ENCODE data around the gene ZNF554.

The ZNF554 gene

GRCh38 chr19:2877398-2878331, 58.0 kb downstream of the ZNF554 start:
- TF ChIP-seq FOXP2 (optimal IDR thresholded peaks at IDR 0.05; ENCODE audit: borderline replicate concordance, extremely low read depth, extremely low read length, insufficient read depth) = no peak
- TF ChIP-seq REST (IDR thresholded peaks at IDR 0.05; ENCODE audit: insufficient read depth in 1 of 2, low read depth in 2 of 2, low read length in 2 of 2) = no peak
- TF ChIP-seq POLR2AphosphoS5 (IDR thresholded peaks at IDR 0.05; ENCODE audit: low read depth, low read length) = no peak
- no peak for TF ChIP-seq SIN3A (IDR thresholded peaks at IDR 0.05; ENCODE audit: borderline replicate concordance, insufficient read depth, low read length)
- no peak for TF ChIP-seq TAF1 (IDR thresholded peaks at IDR 0.05; ENCODE audit: borderline replicate concordance, insufficient read depth, low read length)

GRCh38 chr19:2883686-2884439, 64.2 kb downstream of the ZNF554 start:
- TF ChIP-seq REST (IDR thresholded peaks at IDR 0.05; ENCODE audit: insufficient read depth in 1 of 2, low read depth in 2 of 2, low read length in 2 of 2) (no peak), POLR2AphosphoS5 (IDR thresholded peaks at IDR 0.05; ENCODE audit: low read depth, low read length) (no peak), TAF1 (IDR thresholded peaks at IDR 0.05; ENCODE audit: borderline replicate concordance, insufficient read depth, low read length) (no peak), FOXP2 (optimal IDR thresholded peaks at IDR 0.05; ENCODE audit: borderline replicate concordance, extremely low read depth, extremely low read length, insufficient read depth) (no peak), SIN3A (IDR thresholded peaks at IDR 0.05; ENCODE audit: borderline replicate concordance, insufficient read depth, low read length) (no peak)

GRCh38 chr19:2885736-2886135, 66.1 kb downstream of the ZNF554 start:
- no peak for TF ChIP-seq REST (IDR thresholded peaks at IDR 0.05; ENCODE audit: insufficient read depth in 1 of 2, low read depth in 2 of 2, low read length in 2 of 2)
- TF ChIP-seq FOXP2 (optimal IDR thresholded peaks at IDR 0.05; ENCODE audit: borderline replicate concordance, extremely low read depth, extremely low read length, insufficient read depth) = no peak
- TF ChIP-seq SIN3A (IDR thresholded peaks at IDR 0.05; ENCODE audit: borderline replicate concordance, insufficient read depth, low read length) = no peak
- TF ChIP-seq TAF1 (IDR thresholded peaks at IDR 0.05; ENCODE audit: borderline replicate concordance, insufficient read depth, low read length) = no peak
- TF ChIP-seq POLR2AphosphoS5 (IDR thresholded peaks at IDR 0.05; ENCODE audit: low read depth, low read length) = no peak
